GM19455 (cell line): ENCODE results near the gene LSG1.

Experiments used
- ATAC-seq: cut with Tn5 transposase; IDR thresholded peaks from one replicate; pipeline ENCODE4 v1.9.1; 2021; ENCODE audit not compliant: unreplicated experiment

LSG1 gene

GRCh38 chr3:194671900-194672808, at the start of gene LSG1:
Gene LSG1 (minus strand): TSS chr3:194672191. CDS start chr3:194672162, 29 bp downstream.
- peak; percentile 90 for ATAC-seq

GRCh38 chr3:194720048-194720447, 48.1 kb upstream of the LSG1 start:
- ATAC-seq: no peak

- ATAC-seq: no peak
Observed at GRCh38 chr3:194718079-194718478, 46.1 kb upstream of the LSG1 start.

GRCh38 chr3:194715022-194715800, 43.2 kb upstream of the LSG1 start:
- no peak for ATAC-seq

- ATAC-seq: no peak
Observed at GRCh38 chr3:194714564-194714963, 42.6 kb upstream of the LSG1 start.

GRCh38 chr3:194714137-194714455, 42.1 kb upstream of the LSG1 start:
- ATAC-seq: no peak

GRCh38 chr3:194713299-194714136, 41.5 kb upstream of the LSG1 start:
- no peak for ATAC-seq

GRCh38 chr3:194711913-194712312, 39.9 kb upstream of the LSG1 start:
- no peak for ATAC-seq

GRCh38 chr3:194711286-194711685, 39.3 kb upstream of the LSG1 start:
- ATAC-seq: no peak

- no peak for ATAC-seq
Observed at GRCh38 chr3:194707147-194707540, 35.2 kb upstream of the LSG1 start.

- no peak for ATAC-seq
Observed at GRCh38 chr3:194705761-194706160, 33.8 kb upstream of the LSG1 start.

- no peak for ATAC-seq
Observed at GRCh38 chr3:194705227-194705626, 33.2 kb upstream of the LSG1 start.

GRCh38 chr3:194702545-194702944, 30.6 kb upstream of the LSG1 start:
- no peak for ATAC-seq

- ATAC-seq: no peak
Observed at GRCh38 chr3:194696702-194697101, 24.7 kb upstream of the LSG1 start.

- peak; percentile 56 for ATAC-seq
Observed at GRCh38 chr3:194691481-194692283, 19.7 kb upstream of the LSG1 start.

- ATAC-seq: no peak
Observed at GRCh38 chr3:194690501-194691372, 18.7 kb upstream of the LSG1 start.

- no peak for ATAC-seq
Observed at GRCh38 chr3:194689493-194689944, 17.5 kb upstream of the LSG1 start.

- ATAC-seq: no peak
Observed at GRCh38 chr3:194688946-194689345, 17.0 kb upstream of the LSG1 start.

GRCh38 chr3:194688200-194688740, 16.3 kb upstream of the LSG1 start:
- peak; percentile 31 for ATAC-seq
